AG09319 (cell line): ENCODE results near the gene HOXD12.
A peak's percentile ranks its signal among the peaks of the same experiment; 100 is the strongest.

Experiments used
- DNase-seq: peaks from one replicate; pipeline ENCODE4 v3.0.0-alpha.2; 2010; ENCODE audit warnings: low read depth; ENCODE audit errors: extremely low read depth
- TF ChIP-seq, protein P1 (sequence below): IDR thresholded peaks from 2 replicates; pipeline ENCODE4 v1.5.1; 2011; ENCODE audit warnings: low read depth, mild to moderate bottlenecking, inconsistent platforms, low read length, moderate library complexity

The HOXD12 gene

DNA sequence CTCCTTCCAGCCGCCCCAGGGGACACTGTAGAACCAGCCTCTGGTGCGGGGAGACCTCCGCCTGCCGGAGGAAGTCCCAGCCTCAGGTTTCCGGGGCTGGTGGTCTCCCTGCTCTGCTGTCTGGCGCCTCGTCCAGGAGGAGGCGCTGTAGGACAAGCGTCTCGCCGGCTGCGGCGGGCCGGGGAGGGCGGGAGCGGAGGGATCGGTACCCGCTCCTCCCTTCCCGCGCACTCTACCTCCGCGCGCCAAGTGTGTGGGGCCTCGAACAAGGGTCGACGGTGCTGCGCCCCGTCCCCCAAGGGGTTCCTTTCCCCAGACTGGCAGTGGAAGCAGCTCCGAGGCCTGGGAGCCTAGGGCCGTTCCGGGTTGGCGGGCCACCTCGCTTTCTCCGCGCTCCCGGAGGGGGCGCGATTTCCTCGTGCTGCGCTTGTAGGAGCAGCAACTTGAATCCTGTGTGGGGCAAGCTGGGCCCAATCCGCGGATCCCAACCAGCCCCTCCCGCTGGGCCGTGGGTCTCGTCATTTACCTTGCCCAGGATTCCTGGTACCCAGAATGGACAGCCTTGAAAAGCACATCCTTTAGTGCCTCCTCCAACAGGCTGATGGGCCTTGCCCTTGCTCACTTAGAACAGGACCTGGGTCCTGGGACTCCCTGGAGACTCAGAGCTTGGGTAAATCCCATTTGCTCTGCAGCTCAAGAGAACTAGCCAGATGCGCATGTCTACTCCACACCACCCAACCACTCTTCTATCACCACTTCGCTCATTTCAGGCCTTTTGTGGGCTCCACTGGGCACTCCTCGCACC is 41.1 kb downstream of the HOXD12 start:
- peak; percentile 24 for DNase-seq
- TF ChIP-seq, protein P1, sequence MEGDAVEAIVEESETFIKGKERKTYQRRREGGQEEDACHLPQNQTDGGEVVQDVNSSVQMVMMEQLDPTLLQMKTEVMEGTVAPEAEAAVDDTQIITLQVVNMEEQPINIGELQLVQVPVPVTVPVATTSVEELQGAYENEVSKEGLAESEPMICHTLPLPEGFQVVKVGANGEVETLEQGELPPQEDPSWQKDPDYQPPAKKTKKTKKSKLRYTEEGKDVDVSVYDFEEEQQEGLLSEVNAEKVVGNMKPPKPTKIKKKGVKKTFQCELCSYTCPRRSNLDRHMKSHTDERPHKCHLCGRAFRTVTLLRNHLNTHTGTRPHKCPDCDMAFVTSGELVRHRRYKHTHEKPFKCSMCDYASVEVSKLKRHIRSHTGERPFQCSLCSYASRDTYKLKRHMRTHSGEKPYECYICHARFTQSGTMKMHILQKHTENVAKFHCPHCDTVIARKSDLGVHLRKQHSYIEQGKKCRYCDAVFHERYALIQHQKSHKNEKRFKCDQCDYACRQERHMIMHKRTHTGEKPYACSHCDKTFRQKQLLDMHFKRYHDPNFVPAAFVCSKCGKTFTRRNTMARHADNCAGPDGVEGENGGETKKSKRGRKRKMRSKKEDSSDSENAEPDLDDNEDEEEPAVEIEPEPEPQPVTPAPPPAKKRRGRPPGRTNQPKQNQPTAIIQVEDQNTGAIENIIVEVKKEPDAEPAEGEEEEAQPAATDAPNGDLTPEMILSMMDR, result peak; percentile 79

DNA sequence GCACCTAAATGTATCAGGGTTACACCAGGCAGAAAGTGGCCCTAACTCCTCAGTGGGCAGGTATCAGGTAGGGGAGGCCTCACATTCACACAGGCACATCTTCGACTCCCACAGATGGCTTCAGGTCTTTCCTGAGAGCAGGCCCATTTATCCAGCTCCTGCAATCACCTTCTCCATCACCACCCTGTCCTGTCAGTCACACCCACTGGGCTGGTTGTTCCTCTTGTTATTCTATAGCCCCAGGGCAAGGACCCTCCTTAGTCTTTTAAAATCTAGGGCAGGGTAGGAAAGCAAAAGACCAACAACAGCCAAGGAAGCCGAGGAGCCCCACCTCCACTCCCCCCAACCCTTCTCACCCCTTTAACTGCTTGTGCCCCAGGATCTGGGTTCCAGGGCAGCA is 42.7 kb downstream of the HOXD12 start:
- DNase-seq, result no peak
- TF ChIP-seq, protein P1, result no peak

DNA sequence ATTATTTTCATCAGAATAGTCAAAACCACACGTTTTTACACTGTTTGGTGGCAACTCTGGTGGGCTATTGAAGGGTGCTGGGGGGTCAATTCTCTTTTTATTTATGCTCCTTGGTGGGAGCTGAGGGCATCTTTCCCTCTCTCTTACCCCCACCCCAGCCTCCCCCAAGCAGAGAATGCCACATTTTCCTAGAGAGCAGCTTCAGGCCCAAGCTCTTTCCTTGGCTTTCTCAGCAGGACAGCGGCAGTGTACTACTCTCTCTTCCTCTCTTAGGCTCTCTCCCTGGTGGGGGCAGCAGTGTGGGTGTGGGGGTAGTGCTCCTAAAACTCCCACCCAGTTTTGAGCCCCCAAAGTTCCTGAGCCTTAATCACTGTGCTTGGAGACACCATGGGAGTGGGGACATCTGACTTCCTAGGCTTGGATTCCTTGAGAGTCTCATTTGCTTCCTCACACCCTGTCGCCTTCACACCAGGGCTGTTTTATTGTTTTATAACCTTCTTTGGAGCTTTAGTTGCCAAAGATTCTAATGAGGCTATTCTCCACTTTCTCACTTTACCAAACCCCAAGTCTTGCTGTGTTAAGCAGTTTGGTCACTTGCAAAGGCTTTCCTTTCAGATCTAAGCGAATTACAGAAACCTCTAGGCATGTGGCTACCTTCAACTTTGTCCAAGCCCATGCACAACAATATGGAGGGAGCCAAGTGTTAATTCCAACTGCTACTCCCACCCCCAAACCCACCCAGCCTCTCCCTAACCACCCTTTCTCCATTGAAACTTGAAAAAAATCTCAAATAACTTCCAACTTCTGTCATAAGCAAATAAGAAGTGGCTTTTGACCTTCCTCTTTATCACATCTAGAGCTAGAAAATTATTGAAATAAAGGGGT is 45.7 kb downstream of the HOXD12 start:
- TF ChIP-seq, protein P1, result no peak
- no peak for DNase-seq

DNA sequence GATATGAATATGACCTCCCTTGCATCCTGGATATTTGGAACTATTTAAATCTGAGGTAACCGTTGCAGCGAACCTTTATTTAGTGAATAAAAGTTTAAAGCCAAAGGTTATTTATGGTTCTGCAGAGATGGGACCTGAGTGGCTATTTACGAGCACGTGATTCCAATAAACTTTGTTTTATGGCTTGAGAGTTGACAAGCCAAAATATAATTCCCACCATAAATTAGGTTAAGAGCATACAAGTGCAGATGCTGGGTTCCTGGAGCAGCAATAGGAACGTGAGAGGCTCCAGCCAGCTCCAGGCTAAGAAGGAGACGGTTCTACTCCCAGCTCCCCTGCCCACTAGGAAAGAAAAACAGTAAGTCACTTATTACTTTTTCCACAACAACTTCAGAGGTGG is 46.5 kb downstream of the HOXD12 start:
- TF ChIP-seq, protein P1, result no peak
- no peak for DNase-seq

DNA sequence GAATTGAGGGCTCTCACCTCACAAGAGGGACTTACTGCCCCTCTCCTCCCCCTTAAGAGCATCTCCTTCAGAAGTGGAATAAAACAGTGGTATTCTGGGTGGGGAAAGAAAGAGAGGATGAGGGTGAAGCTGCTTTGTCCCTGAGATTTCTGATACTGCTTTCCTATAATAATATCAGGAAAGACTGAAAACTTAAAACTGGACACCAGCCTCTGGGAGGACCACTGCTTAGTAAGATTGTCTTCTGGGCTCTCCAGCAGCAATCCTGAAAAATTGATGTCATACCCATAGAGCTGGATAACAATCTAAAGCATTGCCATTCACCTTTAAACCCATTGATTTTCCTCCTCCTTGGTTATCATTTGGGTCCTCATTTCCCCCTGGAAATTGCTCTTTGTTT is 47.0 kb downstream of the HOXD12 start:
- TF ChIP-seq, protein P1, result no peak
- no peak for DNase-seq

DNA sequence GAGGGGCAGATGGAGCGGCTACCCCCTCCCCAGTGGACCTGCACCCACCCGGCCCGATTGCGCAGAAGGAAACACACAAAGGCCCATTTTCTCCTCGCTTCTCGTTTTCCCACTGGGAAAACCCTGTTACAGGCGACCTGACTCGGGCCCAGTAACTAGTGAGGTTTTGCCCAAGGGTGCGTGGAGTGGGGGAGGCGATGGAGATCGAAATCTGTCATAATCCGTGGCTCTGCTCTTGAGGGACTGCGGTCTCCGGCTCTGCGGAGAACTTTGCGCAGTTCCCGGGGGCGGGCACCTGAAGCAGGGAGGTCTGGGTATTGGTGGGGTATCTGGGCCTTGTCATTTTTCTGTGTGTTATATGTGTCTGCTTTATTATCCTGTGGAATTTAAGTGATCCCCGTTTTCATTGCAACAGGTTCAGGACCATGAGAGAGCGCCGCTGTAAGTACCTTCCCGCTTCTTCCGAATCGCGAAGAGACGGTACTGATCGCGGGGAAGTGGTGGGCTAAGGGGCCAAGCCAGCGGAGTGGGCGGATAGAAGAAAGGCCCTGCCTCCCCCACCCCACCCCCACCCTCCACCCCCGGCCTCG is 47.7 kb downstream of the HOXD12 start:
- no peak for DNase-seq
- TF ChIP-seq, protein P1, result no peak
